ENCODE data around the gene NCAM1.

Gene NCAM1

DNA sequence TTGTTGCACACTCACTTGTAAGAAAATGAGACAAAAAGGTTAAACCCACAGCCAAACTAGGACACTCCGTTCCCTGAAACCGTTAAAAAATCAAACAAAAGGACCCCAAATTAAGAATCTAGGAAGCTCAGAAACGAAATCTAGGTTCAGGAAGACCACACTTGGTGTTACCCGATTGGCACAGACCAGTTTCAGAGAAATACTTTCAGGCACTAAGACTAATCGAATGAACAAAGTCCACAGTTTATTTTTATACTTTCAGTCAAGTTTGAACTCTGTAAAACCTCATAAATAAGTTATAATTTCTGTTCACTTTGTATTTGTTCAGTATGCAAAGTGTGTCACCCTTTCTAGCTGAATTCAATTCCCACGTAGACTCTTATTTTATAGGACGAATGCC is 314.4 kb downstream of the NCAM1 start:
- H3K9ac ChIP-seq = peak overlapping the region; percentile 38; the same call in 1 of the 2 replicates
- no peaks in the 10 kb centered on the region for H3K36me3 ChIP-seq
- peak overlapping the region; percentile 60; the same call in 1 of the 2 replicates for H3K4me3 ChIP-seq
- TF ChIP-seq Cebpa-rat (IDR thresholded peaks at IDR 0.05) = no peak
- H3K27ac ChIP-seq = peak overlapping the region; percentile 41; the same call in 1 of the 2 replicates
- H3K4me2 ChIP-seq = peak overlapping the region; percentile 77
- peaks cover 32% of the 10 kb centered on the region for H3K4me1 ChIP-seq
- no peaks in the 10 kb centered on the region for H4K20me1 ChIP-seq
- no peaks in the 10 kb centered on the region for H3K9me3 ChIP-seq
- no peaks in the 10 kb centered on the region for H3K27me3 ChIP-seq

DNA sequence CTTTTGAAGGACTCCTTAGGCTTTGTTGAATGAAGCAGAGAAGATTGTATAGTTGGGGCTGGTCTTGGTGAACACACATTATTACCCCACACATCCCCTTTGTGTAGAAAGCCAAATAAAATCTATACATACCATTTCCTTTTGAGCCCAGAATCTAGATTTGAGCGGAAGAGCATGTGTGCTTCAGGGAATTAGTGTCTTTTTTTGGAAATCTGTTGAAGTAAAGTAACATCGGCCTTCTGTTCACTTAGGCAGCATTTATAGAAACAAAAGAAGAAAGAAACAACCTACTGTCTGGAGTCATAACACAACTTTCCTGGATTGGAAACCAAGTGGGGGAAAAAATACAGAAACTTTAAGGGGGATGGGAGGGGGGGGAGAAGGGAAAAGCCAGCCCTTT is 315.2 kb downstream of the NCAM1 start:
- H3K36me3 ChIP-seq = no peaks in the 10 kb centered on the region
- peaks cover 32% of the 10 kb centered on the region for H3K4me1 ChIP-seq
- no peak overlapping the region for H3K27ac ChIP-seq
- H3K4me3 ChIP-seq = no peak overlapping the region
- H3K9ac ChIP-seq = no peak overlapping the region
- H3K27me3 ChIP-seq = no peaks in the 10 kb centered on the region
- H3K4me2 ChIP-seq = peak overlapping the region; percentile 77
- no peaks in the 10 kb centered on the region for H3K9me3 ChIP-seq
- H4K20me1 ChIP-seq = no peaks in the 10 kb centered on the region
- no peak for TF ChIP-seq Cebpa-rat (IDR thresholded peaks at IDR 0.05)

DNA sequence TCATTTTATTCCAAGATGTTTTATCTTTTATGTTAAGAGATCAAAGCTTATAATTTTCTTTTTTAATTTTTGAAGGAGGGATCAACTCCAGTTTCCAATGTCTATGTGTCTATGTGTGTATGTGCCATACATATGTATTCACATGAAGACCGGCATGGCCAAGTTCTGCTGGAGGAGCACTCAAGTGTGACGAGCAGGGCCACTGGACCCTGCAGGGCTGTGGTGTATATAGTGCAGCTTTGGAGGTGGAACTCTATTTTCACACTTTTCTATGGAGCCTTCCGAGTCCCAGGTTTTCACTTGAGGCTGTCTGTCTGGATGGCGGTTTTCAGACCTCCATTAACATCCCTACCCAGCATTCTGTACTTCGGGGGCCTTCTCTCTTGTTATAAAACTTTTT is 316.7 kb downstream of the NCAM1 start:
- Histone ChIP-seq H4K20me1 (no peaks in the 10 kb centered on the region), H3K27ac (no peak overlapping the region), H3K27me3 (no peaks in the 10 kb centered on the region), H3K4me1 (peaks cover 32% of the 10 kb centered on the region), H3K4me2 (no peak overlapping the region), H3K9me3 (no peaks in the 10 kb centered on the region), H3K4me3 (no peak overlapping the region), H3K9ac (no peak overlapping the region), H3K36me3 (no peaks in the 10 kb centered on the region)
- TF ChIP-seq Cebpa-rat (IDR thresholded peaks at IDR 0.05) = no peak

DNA sequence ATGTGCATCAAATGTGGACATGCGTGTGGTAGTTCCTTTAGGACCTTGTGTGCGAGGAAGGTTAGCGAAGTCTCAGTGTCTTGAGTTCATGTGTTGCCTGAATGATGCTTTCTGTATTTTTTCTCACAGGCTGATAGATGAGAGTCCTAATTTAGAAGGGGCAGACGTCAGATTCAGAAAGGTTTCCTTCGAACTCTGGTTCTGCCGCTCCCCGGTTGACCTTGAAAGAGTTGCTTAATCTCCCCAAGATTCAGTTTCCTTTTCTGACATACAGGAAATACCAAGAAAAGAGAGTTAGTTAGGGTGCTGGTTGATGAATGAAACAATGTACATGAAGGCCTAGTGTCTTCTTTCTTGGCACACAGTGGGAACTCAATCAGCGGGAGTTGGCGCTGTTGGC is 317.3 kb downstream of the NCAM1 start:
- Histone ChIP-seq H3K9ac (no peak overlapping the region), H3K4me2 (no peak overlapping the region)
- no peak for TF ChIP-seq Cebpa-rat (IDR thresholded peaks at IDR 0.05)

DNA sequence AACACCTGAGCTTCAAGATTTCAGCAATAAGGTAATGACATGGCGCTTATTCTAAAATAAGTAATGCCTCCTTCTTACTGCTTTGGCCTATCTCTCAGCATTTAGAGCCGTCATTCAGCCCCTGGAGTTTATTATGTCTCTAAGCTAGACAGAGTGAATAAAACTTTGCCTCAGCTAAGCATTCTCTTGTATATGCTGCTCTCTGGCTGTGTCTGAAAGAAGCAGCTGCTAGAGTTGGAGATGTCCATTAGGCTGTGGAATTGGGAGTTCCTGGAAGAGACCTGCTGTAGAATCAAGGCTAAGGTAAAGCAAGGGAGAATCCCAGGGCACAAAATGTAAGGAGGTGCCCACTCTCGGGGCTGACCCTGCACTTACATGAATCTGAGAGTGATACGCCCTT is 317.7 kb downstream of the NCAM1 start:
- Histone ChIP-seq H4K20me1 (no peaks in the 10 kb centered on the region), H3K27ac (no peak overlapping the region), H3K9me3 (no peaks in the 10 kb centered on the region), H3K27me3 (no peaks in the 10 kb centered on the region), H3K36me3 (no peaks in the 10 kb centered on the region), H3K4me2 (no peak overlapping the region), H3K4me1 (peaks cover 32% of the 10 kb centered on the region), H3K4me3 (no peak overlapping the region), H3K9ac (no peak overlapping the region)
- no peak for TF ChIP-seq Cebpa-rat (IDR thresholded peaks at IDR 0.05)

More for the DNA sequence above, 317.3 kb downstream of the NCAM1 start:
- Histone ChIP-seq H3K4me1 (peaks cover 32% of the 10 kb centered on the region), H3K27ac (no peak overlapping the region), H3K36me3 (no peaks in the 10 kb centered on the region), H3K4me3 (no peak overlapping the region), H3K27me3 (no peaks in the 10 kb centered on the region), H3K9me3 (no peaks in the 10 kb centered on the region), H4K20me1 (no peaks in the 10 kb centered on the region)

DNA sequence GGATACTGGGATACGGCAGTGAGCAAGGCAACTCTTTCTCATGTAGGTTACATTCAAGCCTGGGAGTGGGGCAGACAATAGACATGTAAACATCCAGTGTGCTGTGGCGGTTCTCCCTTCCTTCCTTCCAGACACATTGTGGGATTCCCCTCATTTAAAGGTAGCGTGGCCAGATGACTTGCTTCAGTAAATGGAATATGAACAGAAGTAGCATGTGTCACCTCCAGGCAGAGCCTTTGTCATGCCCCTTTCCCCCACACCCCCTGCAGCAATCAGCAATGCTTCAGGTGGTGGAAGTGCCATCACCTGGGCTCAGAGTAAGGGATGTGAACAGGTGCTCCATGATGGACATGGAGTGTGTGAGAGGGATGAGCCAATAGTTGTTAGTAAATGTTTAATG is 318.4 kb downstream of the NCAM1 start:
- no peak overlapping the region for H3K4me3 ChIP-seq

DNA sequence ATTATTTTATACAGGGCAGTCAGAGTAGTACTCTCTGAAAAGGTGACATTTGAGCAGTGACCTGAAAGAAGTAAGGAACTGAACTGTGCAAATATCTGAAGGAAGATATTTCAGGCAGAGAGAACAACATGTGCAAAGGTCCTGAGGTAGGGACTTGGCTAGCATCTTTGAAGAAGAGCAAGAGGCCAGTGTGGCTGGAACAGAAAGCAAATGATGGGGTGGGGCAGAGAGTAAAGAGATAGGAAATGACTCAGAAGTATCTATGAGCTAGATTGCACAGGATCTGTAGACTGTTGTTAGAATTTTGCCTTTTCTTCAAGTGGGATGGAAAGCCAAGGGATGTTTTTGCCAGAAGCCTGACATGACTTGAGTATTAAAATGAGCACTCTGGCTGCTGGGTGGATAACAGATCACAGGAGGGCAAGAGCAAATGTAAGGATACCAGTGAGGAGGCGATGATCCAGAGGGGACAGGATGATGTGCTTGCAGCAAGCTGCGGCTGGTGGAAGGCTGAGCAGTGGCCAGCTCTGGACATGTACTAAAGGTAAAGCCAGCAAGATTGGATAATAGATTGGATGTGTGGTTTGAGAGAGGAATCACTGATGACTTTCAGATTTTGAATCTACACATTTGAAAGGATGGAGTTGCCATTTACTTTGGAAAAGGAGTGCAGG is 320.0 kb downstream of the NCAM1 start:
- H3K9me3 ChIP-seq = no peaks in the 10 kb centered on the region
- peaks cover 12% of the 10 kb centered on the region for H3K4me1 ChIP-seq
- H3K4me3 ChIP-seq = no peak overlapping the region
- H3K27me3 ChIP-seq = no peaks in the 10 kb centered on the region
- H4K20me1 ChIP-seq = no peaks in the 10 kb centered on the region
- no peak for TF ChIP-seq Cebpa-rat (IDR thresholded peaks at IDR 0.05)
- no peak overlapping the region for H3K4me2 ChIP-seq
- no peak overlapping the region for H3K9ac ChIP-seq
- H3K36me3 ChIP-seq = no peaks in the 10 kb centered on the region
- no peak overlapping the region for H3K27ac ChIP-seq

More for the DNA sequence above, 318.4 kb downstream of the NCAM1 start:
- H3K36me3 ChIP-seq = no peaks in the 10 kb centered on the region
- no peak overlapping the region for H3K4me2 ChIP-seq
- H3K9me3 ChIP-seq = no peaks in the 10 kb centered on the region
- H3K9ac ChIP-seq = no peak overlapping the region
- H4K20me1 ChIP-seq = no peaks in the 10 kb centered on the region
- H3K4me1 ChIP-seq = peaks cover 28% of the 10 kb centered on the region
- TF ChIP-seq Cebpa-rat (IDR thresholded peaks at IDR 0.05) = no peak
- H3K27ac ChIP-seq = no peak overlapping the region
- H3K27me3 ChIP-seq = no peaks in the 10 kb centered on the region

DNA sequence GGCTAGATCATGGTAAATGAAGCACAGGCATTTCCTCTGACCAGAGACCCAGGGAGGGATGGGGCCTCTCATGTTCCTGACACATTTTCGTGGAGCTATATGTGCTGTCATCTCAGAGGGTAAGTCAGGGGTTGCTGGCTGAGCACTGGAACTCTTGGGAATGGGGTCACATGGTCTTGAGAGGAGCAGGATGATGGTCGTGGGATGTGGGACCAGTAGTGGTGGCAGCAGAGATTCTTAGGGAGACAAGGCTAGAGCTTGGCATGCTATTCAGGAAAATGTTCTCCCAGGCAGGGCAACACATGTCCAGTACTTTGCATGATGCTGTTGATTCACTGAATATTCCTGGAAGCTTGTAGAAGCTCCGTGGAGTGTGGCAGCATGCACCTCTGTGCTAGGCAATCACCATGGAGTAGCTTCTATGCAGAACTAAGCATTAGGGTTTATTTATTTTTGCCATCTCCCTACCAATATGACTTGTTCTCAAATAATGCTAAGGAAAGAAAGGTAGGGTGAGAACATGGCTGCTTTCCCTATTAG is 321.7 kb downstream of the NCAM1 start:
- H3K4me1 ChIP-seq = peaks cover 16% of the 10 kb centered on the region
- TF ChIP-seq Cebpa-rat (IDR thresholded peaks at IDR 0.05) = no peak
- H3K27me3 ChIP-seq = no peaks in the 10 kb centered on the region
- H3K9ac ChIP-seq = no peak overlapping the region
- no peak overlapping the region for H3K4me3 ChIP-seq
- H3K9me3 ChIP-seq = no peaks in the 10 kb centered on the region
- H3K36me3 ChIP-seq = no peaks in the 10 kb centered on the region
- no peak overlapping the region for H3K27ac ChIP-seq
- no peaks in the 10 kb centered on the region for H4K20me1 ChIP-seq
- H3K4me2 ChIP-seq = no peak overlapping the region

DNA sequence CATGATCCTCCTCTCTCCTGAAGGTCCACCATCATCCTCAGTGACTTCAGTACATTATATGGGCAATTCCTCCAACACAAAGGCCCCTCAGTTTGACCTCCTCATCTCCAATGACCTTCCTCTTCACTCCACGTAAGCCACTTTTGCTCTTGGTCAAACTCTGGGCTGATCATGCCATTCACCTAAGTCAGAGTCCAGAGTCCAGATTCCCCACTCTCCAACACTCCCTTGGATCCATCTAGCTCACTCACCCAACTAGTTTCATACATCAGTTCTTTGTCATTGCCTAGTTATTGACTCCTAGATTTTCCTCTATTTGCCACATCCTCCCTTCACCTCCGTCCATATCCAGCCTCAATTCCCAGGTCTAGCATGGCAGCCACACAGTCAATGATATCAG is 322.7 kb downstream of the NCAM1 start:
- H3K4me3 ChIP-seq = no peak overlapping the region
- no peak overlapping the region for H3K4me2 ChIP-seq
- no peak overlapping the region for H3K27ac ChIP-seq
- H3K36me3 ChIP-seq = no peaks in the 10 kb centered on the region
- no peaks in the 10 kb centered on the region for H3K27me3 ChIP-seq
- H3K4me1 ChIP-seq = peaks cover 16% of the 10 kb centered on the region
- no peaks in the 10 kb centered on the region for H4K20me1 ChIP-seq
- no peak for TF ChIP-seq Cebpa-rat (IDR thresholded peaks at IDR 0.05)
- H3K9ac ChIP-seq = no peak overlapping the region
- no peaks in the 10 kb centered on the region for H3K9me3 ChIP-seq

DNA sequence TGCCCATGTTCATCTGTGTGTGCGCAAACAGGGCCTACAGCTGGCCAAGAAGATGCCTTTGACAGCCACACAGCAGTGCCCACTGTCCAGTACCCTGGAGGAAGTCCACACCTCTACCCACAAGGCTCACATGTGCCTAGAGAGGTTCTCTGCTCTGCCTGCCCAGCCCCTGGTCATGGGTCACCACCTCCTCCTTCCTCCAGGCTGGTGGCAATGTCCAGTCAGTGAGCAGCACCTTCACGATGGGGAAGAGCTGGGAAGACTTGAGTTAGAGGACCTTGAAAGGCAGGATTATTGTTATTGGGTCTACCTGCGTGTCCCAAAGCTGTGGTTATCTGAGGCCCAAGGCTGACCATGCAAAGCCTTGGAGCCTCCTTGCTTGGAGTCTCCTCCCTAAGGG is 324.8 kb downstream of the NCAM1 start:
- no peak for TF ChIP-seq Cebpa-rat (IDR thresholded peaks at IDR 0.05)
- H3K36me3 ChIP-seq = no peaks in the 10 kb centered on the region
- no peaks in the 10 kb centered on the region for H3K27me3 ChIP-seq
- H3K4me3 ChIP-seq = no peak overlapping the region
- H3K9me3 ChIP-seq = no peaks in the 10 kb centered on the region
- H3K4me2 ChIP-seq = no peak overlapping the region
- H3K9ac ChIP-seq = no peak overlapping the region
- H3K4me1 ChIP-seq = peaks cover 16% of the 10 kb centered on the region
- no peaks in the 10 kb centered on the region for H4K20me1 ChIP-seq
- H3K27ac ChIP-seq = no peak overlapping the region
